Measurements from ENCODE around the gene SYK.

Gene SYK

GRCh38 chr9:90939351-90939750, 137.7 kb downstream of the SYK start:
- in situ Hi-C loops (cut with HindIII; ENCODE audit: low sequenced_read_pairs) = no loop called here

- in situ Hi-C loops (cut with HindIII; ENCODE audit: low sequenced_read_pairs) = no loop called here
These were observed 138.7 kb downstream of the SYK start for GRCh38 chr9:90940280-90940679.

GRCh38 chr9:90941661-90942060, 140.0 kb downstream of the SYK start:
- in situ Hi-C loops (cut with HindIII; ENCODE audit: low sequenced_read_pairs) = no loop called here

- in situ Hi-C loops (cut with HindIII; ENCODE audit: low sequenced_read_pairs) = no loop called here
These were observed 140.9 kb downstream of the SYK start for GRCh38 chr9:90942555-90942954.

- in situ Hi-C loops (cut with HindIII; ENCODE audit: low sequenced_read_pairs) = no loop called here
These were observed 141.7 kb downstream of the SYK start for GRCh38 chr9:90943341-90943740.

- in situ Hi-C loops (cut with HindIII; ENCODE audit: low sequenced_read_pairs) = no loop called here
These were observed 143.7 kb downstream of the SYK start for GRCh38 chr9:90945336-90945735.

GRCh38 chr9:90946982-90947381, 145.4 kb downstream of the SYK start:
- in situ Hi-C loops (cut with HindIII; ENCODE audit: low sequenced_read_pairs) = no loop called here
